Aorta (tissue), 5 donors: ENCODE data around the gene COQ6. TPM values are rescaled to one million over a fixed set of nuclear protein-coding genes. Genes with fewer than 3 reads are reported as not detected.

Experiments used
- ATAC-seq: fragments of 200-7000 bp; cut with Tn5 transposase; one replicate; pipeline ENCODE4 v1.9.1; 2022; ENCODE audit warnings: moderate library complexity; ENCODE audit not compliant: low FRiP score
- DNase-seq, 2 donors: peaks; one replicate each; pipeline ENCODE4 v3.0.0-alpha.2; 2020
- H3K27ac ChIP-seq, 2 donors: one replicate each; pipeline ENCODE4 v1.5.1; 2013; ENCODE audit warnings: low read length in 2 of 2, mild to moderate bottlenecking in 2 of 2, moderate library complexity in 2 of 2, control low read depth in 1 of 2, inconsistent platforms in 1 of 2, low read depth in 1 of 2
- H3K27me3 ChIP-seq, 2 donors: one replicate each; pipeline ENCODE4 v1.6.1; 2013; ENCODE audit warnings: control low read depth in 1 of 2, low read length in 1 of 2, mild to moderate bottlenecking in 1 of 2, moderate library complexity in 1 of 2; ENCODE audit not compliant: insufficient read depth in 2 of 2, control insufficient read depth in 1 of 2
- H3K36me3 ChIP-seq, 2 donors: one replicate each; pipeline ENCODE4 v1.6.1; 2013; ENCODE audit warnings: control low read depth in 1 of 2, low read length in 1 of 2, mild to moderate bottlenecking in 1 of 2; ENCODE audit not compliant: insufficient read depth in 2 of 2, control insufficient read depth in 1 of 2
- H3K4me1 ChIP-seq, 2 donors: one replicate each; pipeline ENCODE4 v1.6.1; 2013; ENCODE audit warnings: low read length in 2 of 2, control low read depth in 1 of 2, mild to moderate bottlenecking in 1 of 2, moderate library complexity in 1 of 2; ENCODE audit not compliant: insufficient read depth in 2 of 2, control insufficient read depth in 1 of 2
- H3K4me3 ChIP-seq, 2 donors: one replicate each; pipeline ENCODE4 v1.5.1; 2013; ENCODE audit warnings: low read length in 2 of 2, control low read depth in 1 of 2, mild to moderate bottlenecking in 1 of 2
- H3K9me3 ChIP-seq: one replicate; pipeline ENCODE4 v1.6.1; 2013; ENCODE audit warnings: mild to moderate bottlenecking, low read length; ENCODE audit not compliant: control insufficient read depth
- WGBS, 2 donors: extraction: QIAGEN DNeasy Blood & Tissue Kit; methylation state at CpG; one replicate each; pipeline ENCODE4 v1.1.7; 2013; 5-methylcytosine and 5-hydroxymethylcytosine counted together
- intact Hi-C, 2 donors: fragments of 100-400 bp; cut with DNase I; formaldehyde crosslinking; loops; one replicate each; pipeline versions ENCODE4 v1.14.2 to v1.15.0; 2022
- polyA plus RNA-seq, 2 donors: library from polyadenylated mRNA; stranded (reverse); fragments of 200-250 nt; gene quantifications; one replicate each; pipeline ENCODE4 v1.2.3, GENCODE V29; 2013
- total RNA-seq, 2 donors: library from RNA; stranded (reverse); fragmentation: NEBNext Ultra II Directional; extraction: Animal tissue kit (Norgen Biotek cat#: 25700); gene quantifications; one replicate each; pipeline ENCODE4 v1.2.1, GENCODE V29; 2021
- donor health status: healthy with polysubstance abuse.
- donor health status: Bipolar disorder and iron deficiency.
- donor health status: DM: no; HTN: no; CAD: no.
- donor health status: DM: no; HTN: no; CAD: no.
- donor health status: DM: yes; HTN: yes; CAD: no.

The COQ6 gene
- total and polyA plus RNA-seq, 4 donors = 14.1 to 25.8 (median 19.5) TPM

DNA sequence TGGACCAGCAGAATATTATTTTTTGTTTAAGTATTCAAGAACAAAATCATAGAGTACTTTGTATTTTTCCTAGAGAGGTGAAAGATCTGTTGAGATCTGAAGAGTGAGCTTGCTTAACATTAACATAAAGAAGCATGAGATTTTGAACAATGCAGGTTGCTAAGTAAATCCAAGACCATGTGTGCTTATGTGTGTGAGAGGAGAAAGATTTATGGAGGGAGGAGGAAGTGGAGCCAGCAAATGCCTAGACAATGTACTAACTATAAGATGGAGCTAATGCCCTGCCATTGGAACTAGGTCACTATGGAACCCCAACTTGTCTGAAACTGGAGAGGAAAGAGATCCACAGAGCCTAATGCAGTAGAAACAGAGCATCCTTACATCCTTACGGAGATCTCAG lies 13.6 kb upstream of the COQ6 start:
- Histone ChIP-seq H3K27me3 (no peaks in the 10 kb centered on the region), H3K9me3 (no peaks in the 10 kb centered on the region), H3K4me3 (no peak overlapping the region), H3K27ac (no peak overlapping the region), H3K4me1 (no peaks in the 10 kb centered on the region), H3K36me3 (peaks cover 4 to 7% of the 10 kb centered on the region in 2 donors)
- DNase-seq (no peak), ATAC-seq (no peak)
- WGBS, 2 donors = 77 to 84% methylated on average over 1 of the region's 1 CpG
- intact Hi-C loops = no loop called here

DNA sequence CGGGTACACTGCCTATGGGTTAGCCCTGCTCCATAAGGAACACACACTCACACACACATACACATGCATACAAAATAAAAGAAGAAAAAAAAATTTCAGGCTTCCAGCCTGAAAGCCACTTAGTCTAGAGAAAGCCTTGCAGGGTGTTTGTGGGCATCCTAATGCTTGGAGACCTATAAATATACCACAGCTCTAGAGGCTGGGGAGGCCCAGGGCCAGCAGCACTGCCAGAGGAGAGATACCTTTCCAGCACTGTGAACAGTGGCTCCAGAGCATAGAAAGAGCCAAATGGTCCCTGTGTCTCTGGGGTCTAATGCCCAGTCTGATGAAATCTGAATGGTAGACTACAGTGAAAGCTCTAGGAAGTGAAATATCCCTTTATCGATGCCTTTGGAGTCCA lies 13.1 kb upstream of the COQ6 start:
- Histone ChIP-seq H3K36me3 (peaks cover 4% of the 10 kb centered on the region in 2 donors), H3K4me1 (no peaks in the 10 kb centered on the region), H3K4me3 (no peak overlapping the region), H3K9me3 (no peaks in the 10 kb centered on the region), H3K27ac (no peak overlapping the region), H3K27me3 (no peaks in the 10 kb centered on the region)
- ATAC-seq (no peak), DNase-seq (no peak)
- intact Hi-C loops = no loop called here
- WGBS, 2 donors = 92 to 94% methylated on average over 2 of the region's 2 CpGs

GRCh38 chr14:73942180-73942579 lies 7.9 kb upstream of the COQ6 start:
- H3K4me3 ChIP-seq = no peak overlapping the region
- no peaks in the 10 kb centered on the region for H3K27me3 ChIP-seq
- H3K9me3 ChIP-seq = no peaks in the 10 kb centered on the region
- intact Hi-C loops = loop anchor here in 1 of 2 donors (10.0 kb wide), 1 partner anchor 297 kb away; the partner anchor contains the start of gene DNAL1
- no peak for ATAC-seq
- no peak overlapping the region for H3K27ac ChIP-seq
- 90 to 91% methylated on average over 7 of the region's 7 CpGs for WGBS, 2 donors
- no peak for DNase-seq
- peaks cover 3 to 4% of the 10 kb centered on the region in 2 donors for H3K36me3 ChIP-seq
- no peaks in the 10 kb centered on the region for H3K4me1 ChIP-seq

DNA sequence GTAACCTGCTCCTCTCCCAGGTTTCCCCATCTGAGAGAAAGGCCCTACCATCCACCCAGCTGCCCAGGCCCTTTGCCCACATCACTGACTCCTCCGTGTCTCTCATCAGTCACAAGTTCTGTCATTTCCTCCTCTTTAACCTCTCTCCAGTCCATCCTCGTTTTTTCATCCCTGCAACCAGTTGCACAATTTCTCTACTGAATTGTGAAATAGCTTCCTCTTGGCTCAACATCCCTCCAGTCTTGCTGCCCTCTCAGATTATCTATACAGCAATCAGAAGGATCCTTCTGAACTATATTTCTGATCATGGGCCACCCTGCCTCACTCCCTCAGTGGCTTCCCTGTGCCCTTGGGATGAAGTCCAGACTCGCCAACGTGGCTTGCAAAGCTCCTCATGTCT lies 7.0 kb upstream of the COQ6 start:
- intact Hi-C loops = loop anchor here in 1 of 2 donors (10.0 kb wide), 1 partner anchor 298 kb away; the partner anchor contains the start of gene DNAL1
- Histone ChIP-seq H3K9me3 (no peaks in the 10 kb centered on the region), H3K4me1 (no peaks in the 10 kb centered on the region), H3K27ac (no peak overlapping the region), H3K4me3 (no peak overlapping the region), H3K27me3 (no peaks in the 10 kb centered on the region), H3K36me3 (peaks cover 0 to 3% of the 10 kb centered on the region in 2 donors)
- 64 to 76% methylated on average over 4 of the region's 4 CpGs for WGBS, 2 donors
- DNase-seq (no peak), ATAC-seq (peak; percentile 75)

GRCh38 chr14:73944432-73945158 lies 5.5 kb upstream of the COQ6 start:
- Histone ChIP-seq H3K27me3 (no peaks in the 10 kb centered on the region), H3K27ac (no peak overlapping the region), H3K4me1 (no peaks in the 10 kb centered on the region), H3K9me3 (no peaks in the 10 kb centered on the region), H3K4me3 (no peak overlapping the region), H3K36me3 (peaks cover 0 to 3% of the 10 kb centered on the region in 2 donors)
- ATAC-seq (no peak), DNase-seq (no peak)
- 91 to 92% methylated on average over 17 of the region's 17 CpGs for WGBS, 2 donors
- intact Hi-C loops = loop anchor here in 1 of 2 donors (10.0 kb wide), 1 partner anchor 300 kb away; the partner anchor contains the start of gene DNAL1

DNA sequence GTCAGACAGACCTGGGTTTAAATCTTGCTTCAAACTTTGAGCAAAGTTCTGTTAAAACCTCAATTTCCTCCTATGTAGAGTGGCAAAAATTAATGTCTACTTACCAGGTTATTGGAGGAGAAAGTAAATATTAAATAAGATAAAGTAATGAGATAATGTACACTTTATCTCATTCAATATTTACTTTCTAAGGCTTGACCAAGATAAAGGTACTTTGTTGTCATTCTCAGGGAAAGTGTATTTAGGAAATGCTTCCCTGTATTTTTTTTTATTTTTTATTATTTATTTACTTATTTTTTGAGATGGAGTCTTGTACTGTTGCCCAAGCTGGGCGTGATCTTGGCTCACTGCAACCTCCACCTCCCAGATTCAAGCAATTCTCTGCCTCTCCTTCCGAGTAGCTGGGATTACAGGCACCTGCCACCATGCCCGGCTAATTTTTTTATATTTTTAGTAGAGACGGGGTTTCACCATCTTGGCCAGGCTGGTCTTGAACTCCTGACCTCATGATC lies 4.9 kb upstream of the COQ6 start:
- Histone ChIP-seq H3K27ac (no peak overlapping the region), H3K36me3 (peaks cover 0 to 3% of the 10 kb centered on the region in 2 donors), H3K4me1 (no peaks in the 10 kb centered on the region), H3K27me3 (no peaks in the 10 kb centered on the region), H3K9me3 (no peaks in the 10 kb centered on the region), H3K4me3 (no peak overlapping the region)
- DNase-seq (no peak), ATAC-seq (no peak)
- 66 to 79% methylated on average over 4 of the region's 4 CpGs for WGBS, 2 donors
- intact Hi-C loops = loop anchor here in 1 of 2 donors (10.0 kb wide), 1 partner anchor 300 kb away; the partner anchor contains the start of gene DNAL1

GRCh38 chr14:73953731-73954130 lies 3.6 kb downstream of the COQ6 start:
- peaks cover 2 to 8% of the 10 kb centered on the region in 2 donors for H3K36me3 ChIP-seq
- DNase-seq = no peak
- no peaks in the 10 kb centered on the region for H3K4me1 ChIP-seq
- H3K27me3 ChIP-seq = no peaks in the 10 kb centered on the region
- no peak overlapping the region for H3K4me3 ChIP-seq
- H3K9me3 ChIP-seq = no peaks in the 10 kb centered on the region
- ATAC-seq = no peak
- 38 to 52% methylated on average over 1 of the region's 1 CpG for WGBS, 2 donors
- no peak overlapping the region for H3K27ac ChIP-seq
- intact Hi-C loops = loop anchor here in 1 of 2 donors (5.0 kb wide), 1 partner anchor 84 kb away; no protein-coding TSS in a partner anchor

GRCh38 chr14:73955674-73956073 lies 5.6 kb downstream of the COQ6 start:
- Histone ChIP-seq H3K36me3 (peaks cover 2 to 19% of the 10 kb centered on the region in 2 donors), H3K4me1 (no peaks in the 10 kb centered on the region), H3K27me3 (no peaks in the 10 kb centered on the region), H3K27ac (no peak overlapping the region), H3K4me3 (no peak overlapping the region), H3K9me3 (no peaks in the 10 kb centered on the region)
- ATAC-seq (no peak), DNase-seq (no peak)
- intact Hi-C loops = no loop called here
- 86 to 88% methylated on average over 5 of the region's 5 CpGs for WGBS, 2 donors

GRCh38 chr14:73958591-73958990 lies 8.5 kb downstream of the COQ6 start:
- ATAC-seq = no peak
- intact Hi-C loops = no loop called here
- Histone ChIP-seq H3K27ac (no peak overlapping the region), H3K9me3 (no peaks in the 10 kb centered on the region), H3K4me3 (no peak overlapping the region), H3K36me3 (peaks cover 4 to 20% of the 10 kb centered on the region in 2 donors), H3K4me1 (no peaks in the 10 kb centered on the region), H3K27me3 (no peaks in the 10 kb centered on the region)
- DNase-seq = no peak
